K562 (cell line): ENCODE measurements around the gene PRKAR1B. TPM values are rescaled to one million over a fixed set of nuclear protein-coding genes. Genes with fewer than 3 reads are reported as not detected.

Experiments
- ATAC-seq: fragments of 200-7000 bp; cut with Tn5 transposase; 3 replicates; pipeline ENCODE4 v1.9.1; 2020; ENCODE audit warnings: moderate library complexity
- BruUV-seq: library from RNA; stranded (reverse); fragments of 400-500 nt; replicated peaks from 2 replicates; lab custom pipeline; 2021; lab: Mats Ljungman, UMichigan
- CTCF ChIA-PET: fragments of 300-600 bp; formaldehyde crosslinking; extraction: SDS; loops from one replicate; lab custom pipeline; 2021; ENCODE audit warnings: low intra/inter-chr PET ratio; lab: Yijun Ruan, JAX
- POLR2A ChIA-PET: fragments of 300-600, 350-650 bp; sonication (Branson Sonifier 250); formaldehyde crosslinking; extraction: SDS; loops from one replicate; lab custom pipeline; 2021; ENCODE audit warnings: antibody characterized with exemption, inconsistent platforms; lab: Yijun Ruan, JAX
- DNase-seq, 4 experiments: peaks; one replicate each; pipeline versions ENCODE4 v3.0.0 to v3.0.0-alpha.2; 2011 to 2018; ENCODE audit warnings: low spot score in 3 of 4, mixed read lengths in 3 of 4; ENCODE audit errors: extremely low read depth in 1 of 4
- FAIRE-seq: peaks from 2 replicates; lab custom pipeline; 2011; peaks lifted over from hg19 to GRCh38; lab: Jason Lieb, UNC
- H2AFZ ChIP-seq: 2 replicates; pipeline ENCODE4 v1.6.0; 2011; ENCODE audit warnings: low read depth, low read length, control low read depth, inconsistent platforms
- H3K27ac ChIP-seq: fragments of 200-600 bp; 3 replicates; pipeline ENCODE4 v1.8.0; 2011; ENCODE audit warnings: low read depth, mild to moderate bottlenecking, control low read depth, inconsistent platforms, low read length, moderate library complexity, mixed read lengths; ENCODE audit errors: extremely low read depth
- H3K27me3 ChIP-seq, 2 experiments: fragments of 300-600 bp in 1 of 2; 2 replicates in 1 of 2; 3 replicates in 1 of 2; pipeline versions ENCODE4 v1.6.0 to v1.8.0; 2011; ENCODE audit warnings: inconsistent platforms in 2 of 2, low read length in 2 of 2, mild to moderate bottlenecking in 1 of 2, mixed read lengths in 1 of 2, moderate library complexity in 1 of 2; ENCODE audit not compliant: control insufficient read depth in 2 of 2, insufficient read depth in 2 of 2
- H3K36me3 ChIP-seq: fragments of 300-600 bp; 3 replicates; pipeline ENCODE4 v1.8.0; 2011; ENCODE audit warnings: mild to moderate bottlenecking, low read length, inconsistent platforms; ENCODE audit not compliant: control insufficient read depth, insufficient read depth
- H3K4me1 ChIP-seq, 2 experiments: fragments of 200-600 bp in 1 of 2; replicated peaks in 1 of 2; 2 replicates in 1 of 2; 3 replicates in 1 of 2; pipeline versions ENCODE4 v1.5.1 to v1.8.0; 2011; ENCODE audit warnings: inconsistent platforms in 2 of 2, low read length in 2 of 2, mild to moderate bottlenecking in 1 of 2, mixed read lengths in 1 of 2, moderate library complexity in 1 of 2; ENCODE audit not compliant: control insufficient read depth in 2 of 2, insufficient read depth in 2 of 2
- H3K4me2 ChIP-seq: 2 replicates; pipeline ENCODE4 v1.6.1; 2011; ENCODE audit warnings: low read length, control low read depth, inconsistent platforms, mixed read lengths; ENCODE audit not compliant: insufficient read depth
- H3K4me3 ChIP-seq: fragments of 200-600 bp; sonication (generic), shearing (Covaris generic); 2 replicates; pipeline ENCODE4 v1.5.1; 2016; ENCODE audit warnings: control low read depth, inconsistent platforms
- H3K79me2 ChIP-seq: fragments of 200-600 bp; 3 replicates; pipeline ENCODE4 v1.8.0; 2011; ENCODE audit warnings: low read length, inconsistent platforms; ENCODE audit not compliant: control insufficient read depth, insufficient read depth
- H3K9ac ChIP-seq, 2 experiments: 2 replicates each; pipeline versions ENCODE4 v1.6.0 to v1.6.1; 2011; ENCODE audit warnings: low read depth in 2 of 2, low read length in 2 of 2, control low read depth in 1 of 2, inconsistent platforms in 1 of 2, mild to moderate bottlenecking in 1 of 2, mixed read lengths in 1 of 2; ENCODE audit not compliant: insufficient read depth in 1 of 2
- H3K9me1 ChIP-seq: one replicate; pipeline ENCODE4 v1.6.0; 2011; ENCODE audit warnings: inconsistent platforms, mild to moderate bottlenecking, low read length, moderate library complexity; ENCODE audit not compliant: control insufficient read depth, insufficient read depth
- H3K9me3 ChIP-seq: replicated peaks from 2 replicates; pipeline ENCODE4 v1.5.1; 2011; ENCODE audit warnings: low read depth, low read length, inconsistent platforms; ENCODE audit not compliant: control insufficient read depth, insufficient read depth
- H4K20me1 ChIP-seq: replicated peaks from 2 replicates; pipeline ENCODE4 v1.6.1; 2011; ENCODE audit warnings: low read length, inconsistent platforms, mixed read lengths; ENCODE audit not compliant: control insufficient read depth, insufficient read depth
- CSDE1 ChIP-seq, 2 experiments: fragments of 450-650 bp; IDR thresholded peaks; 2 replicates each; pipeline ENCODE4 v1.6.1; 2016; ENCODE audit warnings: mild to moderate bottlenecking in 1 of 2
- FOS ChIP-seq: IDR thresholded peaks from 3 replicates; pipeline ENCODE4 v1.6.1; 2011; ENCODE audit not compliant: insufficient read length; ENCODE audit errors: extremely low read depth
- GATAD2A ChIP-seq: fragments of 450-650 bp; IDR thresholded peaks from 2 replicates; pipeline ENCODE4 v1.6.1; 2017
- NFYB ChIP-seq: IDR thresholded peaks from 2 replicates; pipeline ENCODE4 v1.6.1; 2011; ENCODE audit warnings: mild to moderate bottlenecking, moderate library complexity; ENCODE audit not compliant: insufficient read length; ENCODE audit errors: extremely low read depth
- RFX1 ChIP-seq: fragments of 450-650 bp; IDR thresholded peaks from 2 replicates; pipeline ENCODE4 v1.6.1; 2016; ENCODE audit warnings: mild to moderate bottlenecking, moderate library complexity
- TBL1XR1 ChIP-seq, 2 experiments: IDR thresholded peaks; 2 replicates each; pipeline ENCODE4 v1.6.1; 2012; ENCODE audit warnings: improper control_type of control experiment in 2 of 2, low read length in 2 of 2, mild to moderate bottlenecking in 1 of 2
- ZBTB33 ChIP-seq: sonication (generic); formaldehyde crosslinking; IDR thresholded peaks from 2 replicates; pipeline ENCODE4 v1.8.1; 2023; ENCODE audit warnings: mild to moderate bottlenecking, missing genetic modification reagents
- ZNF224 ChIP-seq: sonication (generic); formaldehyde crosslinking; IDR thresholded peaks from 2 replicates; pipeline ENCODE4 v1.8.0; 2022; ENCODE audit warnings: mild to moderate bottlenecking, missing genetic modification reagents
- ZNF232 ChIP-seq: sonication (generic); formaldehyde crosslinking; IDR thresholded peaks from 2 replicates; pipeline ENCODE4 v1.8.0; 2022; ENCODE audit warnings: mild to moderate bottlenecking, missing genetic modification reagents
- WGBS: fragments of 100-300 bp; shearing (Covaris generic); methylation state at CpG from one replicate; pipeline ENCODE4 v1.1.6; 2016; ENCODE audit warnings: low coverage, mixed read lengths; ENCODE audit not compliant: insufficient coverage; ENCODE audit errors: missing lambda C conversion rate; 5-methylcytosine and 5-hydroxymethylcytosine counted together
- in situ Hi-C: fragments of 300-500 bp; cut with MboI; formaldehyde crosslinking; loops from 4 replicates; pipeline ENCODE4 v1.15.0; 2018; ENCODE audit warnings: inconsistent platforms, mixed read lengths
- intact Hi-C: fragments of 100-400 bp; cut with micrococcal nuclease; formaldehyde crosslinking; loops from 2 replicates; pipeline ENCODE4 v1.14.2; 2022
- polyA plus RNA-seq, 8 experiments: library from polyadenylated mRNA; depleted of rRNA in 4 of 8; stranded (reverse) in 5 of 8; unstranded in 3 of 8; fragments of >200 nt; fragmentation: Nextera tagmentation in 2 of 8; fragmentation: Illumina TruSeq in 1 of 8; extraction: Ambion mirVana in 2 of 8; extraction: Trizol in 1 of 8; gene quantifications; 2 replicates each; pipeline versions ENCODE4 v1.2.1 to v1.2.3, GENCODE V29; 2011 to 2014; ENCODE audit warnings: inconsistent platforms in 1 of 8, missing spikeins in 1 of 8
- total RNA-seq, 7 experiments: library from RNA; depleted of rRNA in 6 of 7; stranded (reverse); fragments of >200 nt in 6 of 7; fragmentation: Illumina TruSeq in 2 of 7; extraction: Trizol in 2 of 7; gene quantifications; 2 replicates each; pipeline versions ENCODE4 v1.2.1 to v1.2.3, GENCODE V29; 2011 to 2021; ENCODE audit warnings: low replicate concordance in 1 of 7
- TF ChIP-seq, protein P1 (sequence below): sonication (generic); formaldehyde crosslinking; IDR thresholded peaks from 2 replicates; pipeline ENCODE4 v1.8.0; 2022; ENCODE audit warnings: missing genetic modification reagents, mild to moderate bottlenecking, borderline replicate concordance
- TF ChIP-seq, protein P2 (sequence below), 2 experiments: fragments of 450-650 bp in 1 of 2; sonication (generic) in 1 of 2; formaldehyde crosslinking; conservative IDR thresholded peaks; 2 replicates each; pipeline versions ENCODE4 v1.4.0 to v1.8.1; 2020 to 2022; ENCODE audit warnings: mild to moderate bottlenecking in 1 of 2, missing genetic modification reagents in 1 of 2
- TF ChIP-seq, protein P3 (sequence below): sonication (generic); formaldehyde crosslinking; IDR thresholded peaks from 2 replicates; pipeline ENCODE4 v1.8.0; 2022; ENCODE audit warnings: mild to moderate bottlenecking, missing genetic modification reagents

Gene PRKAR1B
- total and polyA plus RNA-seq, 9 of the 15 experiments (the other 6 are each of a cell fraction or from before 2014, with no cell fraction given) = 0.99 to 30.5 (median 12.7) TPM

- intact Hi-C loops (no loop called here), in situ Hi-C loops (no loop called here)
- H3K36me3 ChIP-seq = peaks cover 20% of the 10 kb centered on the region; the same call in 2 of the 3 replicates
- no peak overlapping the region for H2AFZ ChIP-seq
- no peak overlapping the region for H3K4me2 ChIP-seq
- BruUV-seq = no TSS peak
- peak; percentile 50; the same call in 1 of the 3 replicates for ATAC-seq
- 85% methylated on average over 26 of the region's 30 CpGs for WGBS
- CTCF ChIA-PET = no interaction called here
- H3K9ac ChIP-seq = peak overlapping the region in 1 of 2 experiments; percentile 9; a peak in 1 of 4 replicates
- H3K27me3 ChIP-seq = no peaks in the 10 kb centered on the region
- H3K9me3 ChIP-seq = no peaks in the 10 kb centered on the region
- H3K27ac ChIP-seq = no peak overlapping the region
- FAIRE-seq = no peak
- H3K4me3 ChIP-seq = no peak overlapping the region
- H3K79me2 ChIP-seq = no peaks in the 10 kb centered on the region
- no peaks in the 10 kb centered on the region for H4K20me1 ChIP-seq
- H3K4me1 ChIP-seq = peaks cover 0 to 20% of the 10 kb centered on the region in 2 experiments; a peak in 1 of 5 replicates
- peak; percentile 23 to 46 (median 42) for DNase-seq
- peaks cover 4% of the 10 kb centered on the region for H3K9me1 ChIP-seq
- POLR2A ChIA-PET = no interaction called here
- TF ChIP-seq GATAD2A = no peak
- TF ChIP-seq ZNF232 (CRISPR knock-in tag) = no peak
- peak; percentile 94 for TF ChIP-seq RFX1
- TF ChIP-seq CSDE1 (IDR thresholded peaks at IDR 0.05) = 0 out of 4 replicates have a peak, but pooled peaks of 1 of the 2 experiments have one; percentile 46
- peak; percentile 83 for TF ChIP-seq ZBTB33
- TF ChIP-seq TBL1XR1 (IDR thresholded peaks at IDR 0.05; ENCODE audit: low read length in 2 of 2) = no peak
- no peak for TF ChIP-seq ZNF224 (CRISPR knock-in tag)
- TF ChIP-seq, protein P1, sequence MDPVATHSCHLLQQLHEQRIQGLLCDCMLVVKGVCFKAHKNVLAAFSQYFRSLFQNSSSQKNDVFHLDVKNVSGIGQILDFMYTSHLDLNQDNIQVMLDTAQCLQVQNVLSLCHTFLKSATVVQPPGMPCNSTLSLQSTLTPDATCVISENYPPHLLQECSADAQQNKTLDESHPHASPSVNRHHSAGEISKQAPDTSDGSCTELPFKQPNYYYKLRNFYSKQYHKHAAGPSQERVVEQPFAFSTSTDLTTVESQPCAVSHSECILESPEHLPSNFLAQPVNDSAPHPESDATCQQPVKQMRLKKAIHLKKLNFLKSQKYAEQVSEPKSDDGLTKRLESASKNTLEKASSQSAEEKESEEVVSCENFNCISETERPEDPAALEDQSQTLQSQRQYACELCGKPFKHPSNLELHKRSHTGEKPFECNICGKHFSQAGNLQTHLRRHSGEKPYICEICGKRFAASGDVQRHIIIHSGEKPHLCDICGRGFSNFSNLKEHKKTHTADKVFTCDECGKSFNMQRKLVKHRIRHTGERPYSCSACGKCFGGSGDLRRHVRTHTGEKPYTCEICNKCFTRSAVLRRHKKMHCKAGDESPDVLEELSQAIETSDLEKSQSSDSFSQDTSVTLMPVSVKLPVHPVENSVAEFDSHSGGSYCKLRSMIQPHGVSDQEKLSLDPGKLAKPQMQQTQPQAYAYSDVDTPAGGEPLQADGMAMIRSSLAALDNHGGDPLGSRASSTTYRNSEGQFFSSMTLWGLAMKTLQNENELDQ = no peak
- TF ChIP-seq, protein P2, sequence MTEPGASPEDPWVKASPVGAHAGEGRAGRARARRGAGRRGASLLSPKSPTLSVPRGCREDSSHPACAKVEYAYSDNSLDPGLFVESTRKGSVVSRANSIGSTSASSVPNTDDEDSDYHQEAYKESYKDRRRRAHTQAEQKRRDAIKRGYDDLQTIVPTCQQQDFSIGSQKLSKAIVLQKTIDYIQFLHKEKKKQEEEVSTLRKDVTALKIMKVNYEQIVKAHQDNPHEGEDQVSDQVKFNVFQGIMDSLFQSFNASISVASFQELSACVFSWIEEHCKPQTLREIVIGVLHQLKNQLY (CRISPR knock-in tag; conservative IDR thresholded peaks at IDR 0.05) = no peak
- TF ChIP-seq NFYB = no peak
- TF ChIP-seq, protein P3, sequence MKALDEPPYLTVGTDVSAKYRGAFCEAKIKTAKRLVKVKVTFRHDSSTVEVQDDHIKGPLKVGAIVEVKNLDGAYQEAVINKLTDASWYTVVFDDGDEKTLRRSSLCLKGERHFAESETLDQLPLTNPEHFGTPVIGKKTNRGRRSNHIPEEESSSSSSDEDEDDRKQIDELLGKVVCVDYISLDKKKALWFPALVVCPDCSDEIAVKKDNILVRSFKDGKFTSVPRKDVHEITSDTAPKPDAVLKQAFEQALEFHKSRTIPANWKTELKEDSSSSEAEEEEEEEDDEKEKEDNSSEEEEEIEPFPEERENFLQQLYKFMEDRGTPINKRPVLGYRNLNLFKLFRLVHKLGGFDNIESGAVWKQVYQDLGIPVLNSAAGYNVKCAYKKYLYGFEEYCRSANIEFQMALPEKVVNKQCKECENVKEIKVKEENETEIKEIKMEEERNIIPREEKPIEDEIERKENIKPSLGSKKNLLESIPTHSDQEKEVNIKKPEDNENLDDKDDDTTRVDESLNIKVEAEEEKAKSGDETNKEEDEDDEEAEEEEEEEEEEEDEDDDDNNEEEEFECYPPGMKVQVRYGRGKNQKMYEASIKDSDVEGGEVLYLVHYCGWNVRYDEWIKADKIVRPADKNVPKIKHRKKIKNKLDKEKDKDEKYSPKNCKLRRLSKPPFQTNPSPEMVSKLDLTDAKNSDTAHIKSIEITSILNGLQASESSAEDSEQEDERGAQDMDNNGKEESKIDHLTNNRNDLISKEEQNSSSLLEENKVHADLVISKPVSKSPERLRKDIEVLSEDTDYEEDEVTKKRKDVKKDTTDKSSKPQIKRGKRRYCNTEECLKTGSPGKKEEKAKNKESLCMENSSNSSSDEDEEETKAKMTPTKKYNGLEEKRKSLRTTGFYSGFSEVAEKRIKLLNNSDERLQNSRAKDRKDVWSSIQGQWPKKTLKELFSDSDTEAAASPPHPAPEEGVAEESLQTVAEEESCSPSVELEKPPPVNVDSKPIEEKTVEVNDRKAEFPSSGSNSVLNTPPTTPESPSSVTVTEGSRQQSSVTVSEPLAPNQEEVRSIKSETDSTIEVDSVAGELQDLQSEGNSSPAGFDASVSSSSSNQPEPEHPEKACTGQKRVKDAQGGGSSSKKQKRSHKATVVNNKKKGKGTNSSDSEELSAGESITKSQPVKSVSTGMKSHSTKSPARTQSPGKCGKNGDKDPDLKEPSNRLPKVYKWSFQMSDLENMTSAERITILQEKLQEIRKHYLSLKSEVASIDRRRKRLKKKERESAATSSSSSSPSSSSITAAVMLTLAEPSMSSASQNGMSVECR = no peak
- TF ChIP-seq FOS = no peak
These were observed 149.2 kb downstream of the PRKAR1B start for GRCh38 chr7:577741-578370.
